ENCODE measurements around the gene FAM168A.
"Not testable (repeated sequence)": the region's sequence is repeated elsewhere in the genome, so short reads cannot be mapped to it uniquely, and the experiment has no call there.

Gene FAM168A

GRCh38 chr11:73580749-73581148 is 17.2 kb downstream of the FAM168A start:
- H3K27me3 Mint-ChIP-seq; DNase-seq (ENCODE audit: low spot score in 2 of 2); H3K9me3 Mint-ChIP-seq; H3K4me1 Mint-ChIP-seq; ATAC-seq (ENCODE audit: low read depth); H3K4me3 Mint-ChIP-seq: not testable (repeated sequence)
- Mint-ChIP-seq H3K36me3 (peaks cover 19% of the 10 kb centered on the region), H3K27ac (peak overlapping the region; percentile 60)

GRCh38 chr11:73579641-73580434 is 18.1 kb downstream of the FAM168A start:
- H3K36me3 Mint-ChIP-seq: peaks cover 18% of the 10 kb centered on the region
- H3K9me3 Mint-ChIP-seq: no peaks in the 10 kb centered on the region
- ATAC-seq (ENCODE audit: low read depth) (no peak), DNase-seq (ENCODE audit: low spot score in 2 of 2) (no peak)
- H3K27ac Mint-ChIP-seq: no peak overlapping the region
- H3K4me1 Mint-ChIP-seq: peaks cover 7% of the 10 kb centered on the region
- H3K27me3 Mint-ChIP-seq: no peaks in the 10 kb centered on the region
- H3K4me3 Mint-ChIP-seq: no peak overlapping the region

- peaks cover 7% of the 10 kb centered on the region for H3K4me1 Mint-ChIP-seq
- DNase-seq (ENCODE audit: low spot score in 2 of 2) (no peak), ATAC-seq (ENCODE audit: low read depth) (peak; percentile 42)
- H3K27ac Mint-ChIP-seq: peak overlapping the region; percentile 28
- peaks cover 18% of the 10 kb centered on the region for H3K36me3 Mint-ChIP-seq
- H3K9me3 Mint-ChIP-seq: no peaks in the 10 kb centered on the region
- H3K4me3 Mint-ChIP-seq: no peak overlapping the region
- no peaks in the 10 kb centered on the region for H3K27me3 Mint-ChIP-seq
Measured at GRCh38 chr11:73578592-73579185, 19.2 kb downstream of the FAM168A start.

- ATAC-seq (ENCODE audit: low read depth): no peak
- H3K36me3 Mint-ChIP-seq: peaks cover 18% of the 10 kb centered on the region
- H3K4me1 Mint-ChIP-seq: peaks cover 7% of the 10 kb centered on the region
- H3K9me3 Mint-ChIP-seq: no peaks in the 10 kb centered on the region
- no peak for DNase-seq (ENCODE audit: low spot score in 2 of 2)
- no peak overlapping the region for H3K27ac Mint-ChIP-seq
- H3K27me3 Mint-ChIP-seq: no peaks in the 10 kb centered on the region
- H3K4me3 Mint-ChIP-seq: no peak overlapping the region
Measured at GRCh38 chr11:73577496-73577917, 20.4 kb downstream of the FAM168A start.

GRCh38 chr11:73576185-73576614 is 21.7 kb downstream of the FAM168A start:
- H3K4me3 Mint-ChIP-seq: no peak overlapping the region

GRCh38 chr11:73571982-73572381 is 25.9 kb downstream of the FAM168A start:
- H3K4me1 Mint-ChIP-seq; H3K27ac Mint-ChIP-seq; H3K4me3 Mint-ChIP-seq; DNase-seq (ENCODE audit: low spot score in 2 of 2); H3K9me3 Mint-ChIP-seq; ATAC-seq (ENCODE audit: low read depth); H3K27me3 Mint-ChIP-seq: not testable (repeated sequence)
- H3K36me3 Mint-ChIP-seq: peaks cover 14% of the 10 kb centered on the region

More at GRCh38 chr11:73576185-73576614, 21.7 kb downstream of the FAM168A start:
- Mint-ChIP-seq H3K4me1 (peaks cover 4% of the 10 kb centered on the region), H3K27me3 (no peaks in the 10 kb centered on the region), H3K9me3 (no peaks in the 10 kb centered on the region), H3K36me3 (peaks cover 18% of the 10 kb centered on the region), H3K27ac (no peak overlapping the region)
- no peak for ATAC-seq (ENCODE audit: low read depth)
- no peak for DNase-seq (ENCODE audit: low spot score in 2 of 2)

- ATAC-seq (ENCODE audit: low read depth) (no peak), DNase-seq (ENCODE audit: low spot score in 2 of 2) (no peak)
- H3K9me3 Mint-ChIP-seq: no peaks in the 10 kb centered on the region
- H3K4me3 Mint-ChIP-seq: no peak overlapping the region
- peaks cover 18% of the 10 kb centered on the region for H3K36me3 Mint-ChIP-seq
- H3K4me1 Mint-ChIP-seq: no peaks in the 10 kb centered on the region
- H3K27me3 Mint-ChIP-seq: no peaks in the 10 kb centered on the region
- H3K27ac Mint-ChIP-seq: no peak overlapping the region
Measured at GRCh38 chr11:73570415-73571114, 27.3 kb downstream of the FAM168A start.

GRCh38 chr11:73566977-73567755 is 30.7 kb downstream of the FAM168A start:
- Mint-ChIP-seq H3K36me3 (peaks cover 14% of the 10 kb centered on the region), H3K4me1 (peaks cover 2% of the 10 kb centered on the region), H3K9me3 (no peaks in the 10 kb centered on the region), H3K27ac (no peak overlapping the region), H3K27me3 (no peaks in the 10 kb centered on the region), H3K4me3 (no peak overlapping the region)
- no peak for DNase-seq (ENCODE audit: low spot score in 2 of 2)
- ATAC-seq (ENCODE audit: low read depth): no peak

GRCh38 chr11:73566422-73566821 is 31.5 kb downstream of the FAM168A start:
- H3K36me3 Mint-ChIP-seq: peaks cover 14% of the 10 kb centered on the region
- no peak overlapping the region for H3K4me3 Mint-ChIP-seq
- no peak overlapping the region for H3K27ac Mint-ChIP-seq
- H3K9me3 Mint-ChIP-seq: no peaks in the 10 kb centered on the region
- DNase-seq (ENCODE audit: low spot score in 2 of 2): no peak
- H3K4me1 Mint-ChIP-seq: peaks cover 2% of the 10 kb centered on the region
- no peaks in the 10 kb centered on the region for H3K27me3 Mint-ChIP-seq
- no peak for ATAC-seq (ENCODE audit: low read depth)

GRCh38 chr11:73565804-73566203 is 32.1 kb downstream of the FAM168A start:
- Mint-ChIP-seq H3K27me3 (no peaks in the 10 kb centered on the region), H3K4me3 (no peak overlapping the region), H3K9me3 (no peaks in the 10 kb centered on the region), H3K27ac (no peak overlapping the region), H3K36me3 (peaks cover 14% of the 10 kb centered on the region), H3K4me1 (peaks cover 2% of the 10 kb centered on the region)
- ATAC-seq (ENCODE audit: low read depth): no peak
- no peak for DNase-seq (ENCODE audit: low spot score in 2 of 2)

- H3K4me3 Mint-ChIP-seq: no peak overlapping the region
- H3K9me3 Mint-ChIP-seq: no peaks in the 10 kb centered on the region
- H3K36me3 Mint-ChIP-seq: peaks cover 12% of the 10 kb centered on the region
- DNase-seq (ENCODE audit: low spot score in 2 of 2): no peak
- peaks cover 2% of the 10 kb centered on the region for H3K4me1 Mint-ChIP-seq
- no peak for ATAC-seq (ENCODE audit: low read depth)
- H3K27me3 Mint-ChIP-seq: no peaks in the 10 kb centered on the region
- no peak overlapping the region for H3K27ac Mint-ChIP-seq
Measured at GRCh38 chr11:73564903-73565302, 33.0 kb downstream of the FAM168A start.

- H3K36me3 Mint-ChIP-seq: peaks cover 12% of the 10 kb centered on the region
- ATAC-seq (ENCODE audit: low read depth) (no peak), DNase-seq (ENCODE audit: low spot score in 2 of 2) (no peak)
- peaks cover 2% of the 10 kb centered on the region for H3K4me1 Mint-ChIP-seq
- no peaks in the 10 kb centered on the region for H3K9me3 Mint-ChIP-seq
- H3K4me3 Mint-ChIP-seq: no peak overlapping the region
- H3K27me3 Mint-ChIP-seq: no peaks in the 10 kb centered on the region
- H3K27ac Mint-ChIP-seq: no peak overlapping the region
Measured at GRCh38 chr11:73563539-73564200, 34.2 kb downstream of the FAM168A start.

- DNase-seq (ENCODE audit: low spot score in 2 of 2): no peak
- peaks cover 3% of the 10 kb centered on the region for H3K9me3 Mint-ChIP-seq
- H3K36me3 Mint-ChIP-seq: peaks cover 9% of the 10 kb centered on the region
- no peaks in the 10 kb centered on the region for H3K27me3 Mint-ChIP-seq
- H3K4me1 Mint-ChIP-seq: peaks cover 7% of the 10 kb centered on the region
- H3K27ac Mint-ChIP-seq: no peak overlapping the region
- ATAC-seq (ENCODE audit: low read depth): no peak
- H3K4me3 Mint-ChIP-seq: no peak overlapping the region
Measured at GRCh38 chr11:73559743-73560142, 38.2 kb downstream of the FAM168A start.

All from memory B cell (primary cell).